HG03342 (cell line): ENCODE results near the gene PLEKHM3.

Source experiments
- ATAC-seq: cut with Tn5 transposase; IDR thresholded peaks from one replicate; pipeline ENCODE4 v1.9.1; 2021; ENCODE audit warnings: mild to moderate bottlenecking, moderate library complexity; ENCODE audit not compliant: unreplicated experiment

PLEKHM3 gene

GRCh38 chr2:207771421-207771820 lies 253.9 kb downstream of the PLEKHM3 start:
- ATAC-seq, result no peak
